Lung (tissue), 12 donors: ENCODE results near the gene MUSK. TPM values are rescaled to one million over a fixed set of nuclear protein-coding genes. Genes with fewer than 3 reads are reported as not detected.

Experiments used
- ATAC-seq: fragments of 200-7000 bp; cut with Tn5 transposase; one replicate; pipeline ENCODE4 v1.9.1; 2020; ENCODE audit warnings: moderate number of reproducible peaks; ENCODE audit not compliant: insufficient read depth, low FRiP score
- DNase-seq, 3 donors: peaks; one replicate each; pipeline ENCODE4 v3.0.0-alpha.2; 2013 to 2017
- H3K27ac ChIP-seq, 2 donors: one replicate each; pipeline ENCODE4 v1.5.1; 2013; ENCODE audit warnings: mild to moderate bottlenecking in 2 of 2, moderate library complexity in 2 of 2, control low read depth in 1 of 2, inconsistent platforms in 1 of 2, low read depth in 1 of 2, low read length in 1 of 2
- H3K27me3 ChIP-seq, 3 donors: one replicate each; pipeline ENCODE4 v1.5.1; 2013; ENCODE audit warnings: low read length in 2 of 3; ENCODE audit not compliant: control insufficient read depth in 3 of 3, insufficient read depth in 3 of 3
- H3K36me3 ChIP-seq, 4 donors: one replicate each; pipeline ENCODE4 v1.5.1; 2013; ENCODE audit warnings: low read length in 4 of 4, mild to moderate bottlenecking in 1 of 4, moderate library complexity in 1 of 4; ENCODE audit not compliant: control insufficient read depth in 4 of 4, insufficient read depth in 4 of 4
- H3K4me1 ChIP-seq, 5 donors: one replicate each; pipeline ENCODE4 v1.5.1; 2013; ENCODE audit warnings: low read length in 5 of 5, mild to moderate bottlenecking in 2 of 5, moderate library complexity in 1 of 5; ENCODE audit not compliant: control insufficient read depth in 5 of 5, insufficient read depth in 5 of 5
- H3K4me3 ChIP-seq: one replicate; pipeline ENCODE4 v1.5.1; 2013; ENCODE audit warnings: mild to moderate bottlenecking, control low read depth, moderate library complexity
- H3K9ac ChIP-seq, 2 donors: one replicate each; pipeline ENCODE4 v1.5.1; 2013; ENCODE audit warnings: low read length in 2 of 2, control low read depth in 1 of 2; ENCODE audit not compliant: insufficient read depth in 1 of 2
- H3K9me3 ChIP-seq, 4 donors: one replicate each; pipeline ENCODE4 v1.5.1; 2013; ENCODE audit warnings: low read length in 3 of 4, mild to moderate bottlenecking in 1 of 4, moderate library complexity in 1 of 4; ENCODE audit not compliant: control insufficient read depth in 4 of 4, insufficient read depth in 3 of 4
- CTCF ChIP-seq: IDR thresholded peaks from 2 replicates; pipeline ENCODE4 v1.5.1; 2012; ENCODE audit warnings: mild to moderate bottlenecking; ENCODE audit errors: control extremely low read depth, extremely low read depth
- WGBS, 2 donors: extraction: QIAGEN DNeasy Blood & Tissue Kit; methylation state at CpG; one replicate each; pipeline ENCODE4 v1.1.7; 2013; 5-methylcytosine and 5-hydroxymethylcytosine counted together
- polyA plus RNA-seq, 2 donors: library from polyadenylated mRNA; stranded (reverse); fragments of 200-250 nt; gene quantifications; one replicate each; pipeline ENCODE4 v1.2.1, GENCODE V29; 2013
- total RNA-seq, 2 donors: library from RNA; depleted of rRNA in 1 of 2; stranded (reverse); fragments of >200 nt in 1 of 2; gene quantifications; one replicate each; pipeline ENCODE4 v1.2.1, GENCODE V29; 2014 to 2021
- donor health status: control.
- donor health status: control.
- donor health status: Bipolar disorder and iron deficiency.
- donor health status: healthy.
- donor health status: DM: yes; HTN: yes; CAD: no.

Gene MUSK
- total and polyA plus RNA-seq, 4 donors: 0.14 to 2.8 (median 0.43) TPM

GRCh38 chr9:110671849-110672248 is 3.3 kb downstream of the MUSK start:
- TF ChIP-seq CTCF: no peak
- no peaks in the 10 kb centered on the region for H3K27me3 ChIP-seq
- no peaks in the 10 kb centered on the region for H3K9me3 ChIP-seq
- H3K27ac ChIP-seq: no peak overlapping the region
- H3K36me3 ChIP-seq: no peaks in the 10 kb centered on the region
- WGBS, 2 donors: 74 to 92% methylated on average over 4 of the region's 4 CpGs
- no peak overlapping the region for H3K4me3 ChIP-seq
- peaks cover 0 to 14% (median 0%) of the 10 kb centered on the region in 5 donors for H3K4me1 ChIP-seq
- no peak for DNase-seq
- H3K9ac ChIP-seq: no peak overlapping the region
- no peak for ATAC-seq

GRCh38 chr9:110672873-110673510 is 4.4 kb downstream of the MUSK start:
- Histone ChIP-seq H3K27me3 (no peaks in the 10 kb centered on the region), H3K4me1 (peaks cover 0 to 14% (median 0%) of the 10 kb centered on the region in 5 donors), H3K4me3 (no peak overlapping the region), H3K9ac (no peak overlapping the region), H3K36me3 (no peaks in the 10 kb centered on the region), H3K27ac (no peak overlapping the region), H3K9me3 (no peaks in the 10 kb centered on the region)
- TF ChIP-seq CTCF: no peak
- no peak for ATAC-seq
- WGBS, 2 donors: 68 to 77% methylated on average over 3 of the region's 3 CpGs
- DNase-seq: no peak

- no peaks in the 10 kb centered on the region for H3K36me3 ChIP-seq
- H3K9me3 ChIP-seq: no peaks in the 10 kb centered on the region
- no peak for TF ChIP-seq CTCF
- no peak for ATAC-seq
- H3K27ac ChIP-seq: no peak overlapping the region
- no peak for DNase-seq
- H3K4me1 ChIP-seq: no peaks in the 10 kb centered on the region
- 90 to 95% methylated on average over 4 of the region's 4 CpGs for WGBS, 2 donors
- no peaks in the 10 kb centered on the region for H3K27me3 ChIP-seq
- H3K4me3 ChIP-seq: no peak overlapping the region
- no peak overlapping the region for H3K9ac ChIP-seq
These were observed 18.9 kb downstream of the MUSK start for GRCh38 chr9:110687497-110687896.

GRCh38 chr9:110688329-110688728 is 19.7 kb downstream of the MUSK start:
- H3K9me3 ChIP-seq: no peaks in the 10 kb centered on the region
- ATAC-seq: no peak
- no peak for DNase-seq
- H3K4me3 ChIP-seq: no peak overlapping the region
- TF ChIP-seq CTCF: no peak
- no peaks in the 10 kb centered on the region for H3K27me3 ChIP-seq
- H3K9ac ChIP-seq: no peak overlapping the region
- WGBS, 2 donors: 90 to 95% methylated on average over 5 of the region's 5 CpGs
- no peaks in the 10 kb centered on the region for H3K36me3 ChIP-seq
- no peak overlapping the region for H3K27ac ChIP-seq
- H3K4me1 ChIP-seq: no peaks in the 10 kb centered on the region
